Endothelial cell of umbilical vein (primary cell): Measurements from ENCODE around the gene HMGN1.

ENCODE experiments used
- EZH2 ChIP-seq: IDR thresholded peaks from 2 replicates; pipeline ENCODE4 v1.6.1; 2012; ENCODE audit warnings: borderline replicate concordance, low read depth, mild to moderate bottlenecking, moderate library complexity, low read length, inconsistent platforms; ENCODE audit not compliant: severe bottlenecking
- FOS ChIP-seq: IDR thresholded peaks from 2 replicates; pipeline ENCODE4 v1.6.1; 2011; ENCODE audit warnings: mild to moderate bottlenecking, low read length, moderate library complexity, borderline replicate concordance; ENCODE audit not compliant: insufficient read depth
- JUN ChIP-seq: IDR thresholded peaks from 2 replicates; pipeline ENCODE4 v1.6.1; 2011; ENCODE audit warnings: borderline replicate concordance, low read depth; ENCODE audit not compliant: insufficient read length, insufficient read depth
- MYC ChIP-seq: IDR thresholded peaks from one replicate; pipeline ENCODE4 v1.6.1; 2011; ENCODE audit warnings: mild to moderate bottlenecking, low read depth, low read length
- POLR2A ChIP-seq: IDR thresholded peaks from 2 replicates; pipeline ENCODE4 v1.6.1; 2012; ENCODE audit warnings: low read depth, mild to moderate bottlenecking, control low read depth, low read length
- POLR2AphosphoS5 ChIP-seq: IDR thresholded peaks from 2 replicates; pipeline ENCODE4 v1.6.1; 2012; ENCODE audit warnings: low read depth, mild to moderate bottlenecking, control low read depth, low read length, moderate library complexity; ENCODE audit not compliant: insufficient read depth
- TF ChIP-seq, protein P1 (sequence below), 2 donors: IDR thresholded peaks; 1 replicate in 1 of 2; 2 replicates in 1 of 2; pipeline ENCODE4 v1.5.1; 2011; ENCODE audit warnings: low read length in 2 of 2, mild to moderate bottlenecking in 2 of 2, moderate library complexity in 2 of 2, control low read depth in 1 of 2, inconsistent platforms in 1 of 2, low read depth in 1 of 2; ENCODE audit not compliant: insufficient read depth in 1 of 2; ENCODE audit errors: extremely low read depth in 1 of 2
- TF ChIP-seq, protein P2 (sequence below): IDR thresholded peaks from 2 replicates; pipeline ENCODE4 v1.6.1; 2011; ENCODE audit not compliant: insufficient read depth, insufficient read length

DNA sequence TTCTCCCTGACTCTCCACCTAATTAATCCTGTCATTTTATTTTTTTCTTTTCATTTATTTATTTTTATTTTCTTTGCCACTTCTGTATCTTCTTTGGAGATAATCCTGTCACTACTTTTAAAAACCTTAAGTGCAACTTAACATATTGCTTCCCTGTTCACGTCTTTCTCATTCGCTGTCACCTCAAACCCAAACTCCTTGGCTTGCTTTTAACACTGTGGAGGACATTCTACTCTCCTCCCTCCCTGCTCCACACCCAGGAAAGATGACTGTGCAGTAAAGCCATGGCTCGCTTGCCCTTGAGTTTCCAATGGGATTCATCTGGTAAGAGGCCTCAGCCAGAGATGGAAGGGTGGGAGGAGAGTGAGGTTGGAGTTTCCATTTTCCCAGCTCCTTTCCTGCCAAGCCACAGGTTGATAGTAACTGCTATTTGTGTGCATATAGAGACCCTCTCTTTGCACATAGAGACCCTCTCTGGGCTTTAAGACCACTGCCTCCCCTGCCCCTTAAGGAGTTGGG lies 29.0 kb downstream of the HMGN1 start:
- no peak for TF ChIP-seq POLR2A
- TF ChIP-seq, protein P1, sequence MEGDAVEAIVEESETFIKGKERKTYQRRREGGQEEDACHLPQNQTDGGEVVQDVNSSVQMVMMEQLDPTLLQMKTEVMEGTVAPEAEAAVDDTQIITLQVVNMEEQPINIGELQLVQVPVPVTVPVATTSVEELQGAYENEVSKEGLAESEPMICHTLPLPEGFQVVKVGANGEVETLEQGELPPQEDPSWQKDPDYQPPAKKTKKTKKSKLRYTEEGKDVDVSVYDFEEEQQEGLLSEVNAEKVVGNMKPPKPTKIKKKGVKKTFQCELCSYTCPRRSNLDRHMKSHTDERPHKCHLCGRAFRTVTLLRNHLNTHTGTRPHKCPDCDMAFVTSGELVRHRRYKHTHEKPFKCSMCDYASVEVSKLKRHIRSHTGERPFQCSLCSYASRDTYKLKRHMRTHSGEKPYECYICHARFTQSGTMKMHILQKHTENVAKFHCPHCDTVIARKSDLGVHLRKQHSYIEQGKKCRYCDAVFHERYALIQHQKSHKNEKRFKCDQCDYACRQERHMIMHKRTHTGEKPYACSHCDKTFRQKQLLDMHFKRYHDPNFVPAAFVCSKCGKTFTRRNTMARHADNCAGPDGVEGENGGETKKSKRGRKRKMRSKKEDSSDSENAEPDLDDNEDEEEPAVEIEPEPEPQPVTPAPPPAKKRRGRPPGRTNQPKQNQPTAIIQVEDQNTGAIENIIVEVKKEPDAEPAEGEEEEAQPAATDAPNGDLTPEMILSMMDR (IDR thresholded peaks at IDR 0.05; ENCODE audit: extremely low read depth in 1 of 2, insufficient read depth in 1 of 2, low read depth in 1 of 2, low read length in 2 of 2): no peak
- TF ChIP-seq, protein P2, sequence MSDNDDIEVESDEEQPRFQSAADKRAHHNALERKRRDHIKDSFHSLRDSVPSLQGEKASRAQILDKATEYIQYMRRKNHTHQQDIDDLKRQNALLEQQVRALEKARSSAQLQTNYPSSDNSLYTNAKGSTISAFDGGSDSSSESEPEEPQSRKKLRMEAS: no peak
- TF ChIP-seq EZH2: no peak
- no peak for TF ChIP-seq POLR2AphosphoS5
- no peak for TF ChIP-seq JUN
- no peak for TF ChIP-seq FOS
- TF ChIP-seq MYC: no peak
